ENCODE data around the gene PDGFA.

GRCh38 chr7:474605-475424 is 44.8 kb downstream of the PDGFA start:
- TF ChIP-seq CTCF (optimal IDR thresholded peaks at IDR 0.05 in 1 of 3, IDR thresholded peaks at IDR 0.05 in 1 of 3, conservative IDR thresholded peaks at IDR 0.05 in 1 of 3; ENCODE audit: extremely low read depth in 1 of 3, insufficient read depth in 2 of 3, low read length in 3 of 3) (no peak), EZH2 (IDR thresholded peaks at IDR 0.05; ENCODE audit: low read length) (no peak)
